D721Med (cell line): ENCODE results near the gene EIF2B4.
A peak's percentile ranks its signal among the peaks of the same experiment; 100 is the strongest.
"Not testable (repeated sequence)": the region's sequence is repeated elsewhere in the genome, so short reads cannot be mapped to it uniquely, and the experiment has no call there.

ENCODE experiments used
- DNase-seq: peaks from one replicate; pipeline ENCODE4 v3.0.0; 2011; ENCODE audit warnings: low spot score; ENCODE audit not compliant: insufficient read length
- FAIRE-seq: peaks from 2 replicates; lab custom pipeline; 2011; peaks lifted over from hg19 to GRCh38; lab: Jason Lieb, UNC
- CTCF ChIP-seq: IDR thresholded peaks from 2 replicates; pipeline ENCODE4 v1.5.1; 2012; ENCODE audit warnings: mild to moderate bottlenecking, control low read depth; ENCODE audit not compliant: insufficient read depth; ENCODE audit errors: missing control alignments

Gene EIF2B4

GRCh38 chr2:27323596-27324285 lies 46.4 kb downstream of the EIF2B4 start:
- TF ChIP-seq CTCF, result no peak
- no peak for FAIRE-seq
- no peak for DNase-seq

- no peak for TF ChIP-seq CTCF
- no peak for FAIRE-seq
- DNase-seq, result peak; percentile 93
Measured at GRCh38 chr2:27322766-27323595, 47.2 kb downstream of the EIF2B4 start, which contains the start of gene MPV17. TSS of gene MPV17 (minus strand) at chr2:27323097. CDS start at chr2:27322517, 580 bp downstream.

- TF ChIP-seq CTCF, result no peak
- DNase-seq (no peak), FAIRE-seq (no peak)
Measured at GRCh38 chr2:27322301-27322765, 47.8 kb downstream of the EIF2B4 start.

- peak; percentile 16 for TF ChIP-seq CTCF
- DNase-seq (peak; percentile 45), FAIRE-seq (no peak)
Measured at GRCh38 chr2:27320958-27321543, 49.1 kb downstream of the EIF2B4 start.

- FAIRE-seq, DNase-seq: not testable (repeated sequence)
Measured at GRCh38 chr2:27319839-27320238, 50.3 kb downstream of the EIF2B4 start.

- TF ChIP-seq CTCF, result no peak
- DNase-seq (no peak), FAIRE-seq (no peak)
Measured at GRCh38 chr2:27316655-27317412, 53.3 kb downstream of the EIF2B4 start.

GRCh38 chr2:27315122-27315521 lies 55.0 kb downstream of the EIF2B4 start:
- TF ChIP-seq CTCF, result no peak
- DNase-seq (no peak), FAIRE-seq (no peak)
